GM12874 (cell line): ENCODE measurements around the gene RHBDF1.

Experiments
- CTCF ChIP-seq: IDR thresholded peaks from 2 replicates; pipeline ENCODE4 v1.5.1; 2011; ENCODE audit warnings: low read depth, mild to moderate bottlenecking, control low read depth, low read length, moderate library complexity; ENCODE audit not compliant: insufficient read depth

Gene RHBDF1

DNA sequence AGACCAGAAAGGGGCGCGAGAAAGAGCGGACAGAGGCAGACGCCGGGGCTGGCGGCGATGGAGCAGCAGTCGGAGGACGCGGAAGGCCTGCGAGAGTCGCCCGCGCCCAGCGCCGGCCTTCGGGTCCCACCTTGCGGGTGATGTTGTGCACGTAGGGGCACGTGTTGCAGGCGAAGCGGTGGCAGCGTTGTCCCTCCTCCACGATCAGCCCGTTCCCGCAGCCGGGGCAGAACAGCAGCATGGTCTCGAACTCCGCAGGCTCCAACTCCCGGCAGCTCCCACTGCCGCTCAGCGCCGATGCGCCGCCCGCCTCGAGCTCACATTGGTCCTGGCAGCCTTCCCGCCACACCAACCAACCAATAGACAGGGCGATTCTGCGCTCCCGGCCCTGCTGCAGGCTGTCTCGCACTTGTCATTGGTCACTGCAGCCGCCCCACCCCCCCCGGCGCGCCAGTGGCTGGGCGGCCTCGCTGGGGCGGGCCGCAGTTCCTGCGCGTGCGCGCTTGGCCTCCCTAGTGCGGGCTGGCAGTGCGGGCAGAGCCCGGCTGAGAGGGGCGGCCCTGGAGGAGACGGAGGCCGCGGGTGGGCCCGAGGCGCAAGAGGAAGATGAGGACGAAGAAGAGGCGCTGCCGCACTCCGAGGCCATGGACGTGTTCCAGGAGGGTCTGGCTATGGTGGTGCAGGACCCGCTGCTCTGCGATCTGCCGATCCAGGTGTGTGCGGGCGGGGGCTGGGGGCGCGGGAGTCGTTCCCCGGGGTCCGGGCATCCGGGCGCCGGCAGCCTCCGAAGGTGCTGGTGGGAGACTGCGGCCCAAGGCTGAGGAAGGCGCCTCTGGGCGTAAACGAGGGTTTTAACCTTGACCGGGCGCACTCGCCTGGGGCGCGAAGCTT is 18.8 kb downstream of the RHBDF1 start, which contains the start of the genes POLR3K and SNRNP25:
Gene POLR3K (minus strand): TSS at position 263 of the 891 bp plus-strand sequence. CDS start 22 bp downstream, at position 241.
Gene SNRNP25 (plus strand): TSS at position 483 of the 891 bp plus-strand sequence. CDS start 189 bp downstream, at position 672.
- TF ChIP-seq CTCF: no peak

GRCh38 chr16:50769-51591 is 21.5 kb downstream of the RHBDF1 start:
- TF ChIP-seq CTCF: no peak

DNA sequence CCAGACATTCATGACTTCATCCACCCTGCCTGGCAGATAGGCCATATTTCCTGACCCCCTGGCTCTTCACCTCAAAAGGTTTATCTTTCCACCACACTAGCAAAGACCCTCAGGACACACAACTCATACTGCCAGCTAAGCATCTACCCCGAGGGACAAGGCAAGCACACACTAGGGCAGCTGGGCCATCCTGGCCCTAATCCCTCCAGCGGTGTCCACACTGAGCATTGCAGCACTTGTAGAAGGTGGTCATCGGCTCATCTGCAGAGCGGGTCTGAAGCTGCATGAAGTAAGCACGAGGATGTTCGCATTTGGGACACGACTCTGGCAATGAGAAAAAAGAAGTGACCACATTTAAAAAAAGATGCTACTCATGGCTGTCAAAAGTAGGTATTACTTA is 25.2 kb downstream of the RHBDF1 start:
- TF ChIP-seq CTCF: no peak

GRCh38 chr16:45454-45853 is 27.0 kb downstream of the RHBDF1 start:
- no peak for TF ChIP-seq CTCF

- TF ChIP-seq CTCF: no peak
Observed at GRCh38 chr16:44655-45054, 27.8 kb downstream of the RHBDF1 start.

DNA sequence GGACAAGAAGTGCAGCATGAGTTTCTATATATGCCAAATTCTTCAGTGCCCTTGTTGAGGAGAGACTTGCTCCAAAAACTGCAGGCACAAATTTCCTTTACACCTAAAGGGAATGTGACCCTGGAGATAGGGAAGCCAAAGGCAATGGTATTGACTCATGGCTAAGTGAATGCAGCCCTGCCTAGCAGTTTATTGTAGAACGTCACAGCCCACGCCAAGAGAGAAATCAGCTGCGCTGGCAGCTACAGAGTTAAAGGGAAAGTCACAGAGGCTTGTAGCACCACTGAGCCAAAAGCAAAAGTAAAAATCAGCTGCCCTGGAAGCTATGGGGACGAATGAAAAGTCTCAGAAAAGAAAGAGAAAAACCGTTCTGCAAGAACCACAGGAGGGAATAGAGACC is 29.1 kb downstream of the RHBDF1 start:
- TF ChIP-seq CTCF: no peak

GRCh38 chr16:42691-43090 is 29.7 kb downstream of the RHBDF1 start:
- TF ChIP-seq CTCF: no peak
